SH-SY5Y (cell line): Measurements from ENCODE around the gene PPFIBP2.

ENCODE experiments used
- GATA2 ChIP-seq: IDR thresholded peaks from 2 replicates; pipeline ENCODE4 v1.6.1; 2011; ENCODE audit warnings: mild to moderate bottlenecking, low read depth, low read length
- GATA3 ChIP-seq: IDR thresholded peaks from 2 replicates; pipeline ENCODE4 v1.6.1; 2011; ENCODE audit warnings: low read depth, mild to moderate bottlenecking, low read length, moderate library complexity

PPFIBP2 gene

DNA sequence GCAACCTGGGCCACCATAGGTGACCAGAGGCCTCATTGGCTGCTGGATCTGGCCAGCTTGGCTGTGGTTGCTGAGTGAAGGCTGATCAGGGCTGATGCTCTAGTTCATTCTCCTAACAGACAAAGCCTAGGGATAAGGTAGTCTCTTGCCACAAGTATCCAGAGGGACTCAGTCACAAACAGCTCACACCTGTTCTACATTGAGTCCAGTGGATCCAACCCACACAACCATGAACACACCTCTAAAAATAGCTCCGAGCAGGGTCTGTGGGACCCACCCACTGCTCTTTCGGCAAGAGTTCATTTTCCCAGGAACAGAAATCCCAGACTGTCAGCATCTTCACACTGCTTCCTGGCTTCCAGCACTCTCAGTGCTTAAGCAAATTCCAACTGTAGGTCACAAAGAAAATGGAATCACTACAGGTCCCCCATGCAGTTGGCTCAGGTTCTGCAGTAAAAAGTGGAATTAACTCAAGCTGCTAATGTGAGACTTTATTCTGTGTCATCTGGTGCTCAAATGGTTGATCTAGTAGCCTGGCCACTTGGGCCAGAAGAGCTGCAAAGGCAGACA is 67.3 kb downstream of the PPFIBP2 start:
- TF ChIP-seq GATA3, result no peak
- TF ChIP-seq GATA2, result no peak

DNA sequence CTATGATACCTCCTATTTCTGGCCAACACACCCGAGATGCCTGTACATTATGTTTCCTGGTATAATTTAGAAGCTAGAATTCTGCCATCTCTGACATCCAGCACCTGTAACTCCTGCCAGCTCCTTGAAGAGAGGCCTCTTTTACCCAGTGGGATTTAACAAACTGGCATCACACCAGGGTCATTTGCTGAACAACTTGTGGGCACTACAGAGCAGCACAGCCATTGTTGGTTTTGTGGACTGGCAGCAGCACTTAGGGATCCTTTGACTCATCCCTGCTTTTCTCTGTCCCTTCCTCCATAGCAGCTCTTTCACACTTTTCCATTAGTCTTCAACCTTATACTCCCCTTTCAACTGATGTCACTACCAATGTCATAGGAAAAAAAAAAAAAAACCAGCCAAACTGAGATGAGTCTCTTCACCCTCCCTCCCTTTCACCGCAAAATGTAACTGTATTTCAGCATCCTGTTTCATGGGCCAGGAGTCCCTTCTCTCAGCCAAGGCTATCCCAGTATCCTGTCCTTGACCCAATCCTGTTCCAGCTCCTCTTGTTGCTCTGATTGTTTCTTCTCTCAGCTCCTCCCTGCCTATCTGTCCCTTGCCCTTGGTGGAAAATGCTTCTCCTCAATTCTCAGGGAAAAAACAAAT is 68.7 kb downstream of the PPFIBP2 start:
- TF ChIP-seq GATA3 (no peak), GATA2 (no peak)

DNA sequence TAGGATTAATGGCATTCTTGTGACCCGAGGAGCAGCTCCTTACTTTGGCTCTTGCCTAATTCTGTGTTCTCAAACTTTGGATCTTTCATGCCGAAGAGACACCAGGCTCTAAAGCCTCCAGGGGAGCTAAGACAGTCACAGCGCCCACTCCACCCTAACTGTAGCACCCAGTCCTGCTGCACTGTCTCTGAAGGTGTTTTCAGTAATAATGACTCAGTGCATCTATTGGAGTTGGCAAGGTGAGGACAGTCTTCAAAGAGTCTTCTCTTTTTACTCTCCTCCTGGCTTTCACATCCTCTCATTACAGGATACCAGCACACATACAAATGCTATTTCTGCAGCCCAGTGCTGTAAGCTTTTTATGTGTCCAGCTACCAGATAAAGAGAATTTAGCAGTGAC is 69.4 kb downstream of the PPFIBP2 start:
- TF ChIP-seq GATA2 (no peak), GATA3 (no peak)

DNA sequence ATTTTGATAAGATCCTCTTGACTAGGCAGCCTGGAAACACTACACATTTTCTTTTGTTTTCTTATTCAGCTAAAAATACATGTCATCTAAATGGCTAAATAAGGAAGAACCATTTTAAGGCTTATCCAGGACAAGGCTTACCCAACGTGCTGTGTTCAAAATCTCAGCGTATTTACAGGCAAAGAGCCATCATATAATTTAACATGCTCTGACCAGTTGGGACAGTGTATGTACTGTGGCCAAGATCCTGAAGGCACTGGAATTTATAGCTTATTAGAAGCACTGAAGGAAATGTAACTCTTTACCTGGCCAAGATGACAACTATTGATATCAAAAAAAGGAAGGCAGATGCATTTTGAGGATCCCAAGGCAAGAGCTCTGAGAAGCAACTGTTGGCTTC is 71.1 kb downstream of the PPFIBP2 start:
- no peak for TF ChIP-seq GATA3
- no peak for TF ChIP-seq GATA2

DNA sequence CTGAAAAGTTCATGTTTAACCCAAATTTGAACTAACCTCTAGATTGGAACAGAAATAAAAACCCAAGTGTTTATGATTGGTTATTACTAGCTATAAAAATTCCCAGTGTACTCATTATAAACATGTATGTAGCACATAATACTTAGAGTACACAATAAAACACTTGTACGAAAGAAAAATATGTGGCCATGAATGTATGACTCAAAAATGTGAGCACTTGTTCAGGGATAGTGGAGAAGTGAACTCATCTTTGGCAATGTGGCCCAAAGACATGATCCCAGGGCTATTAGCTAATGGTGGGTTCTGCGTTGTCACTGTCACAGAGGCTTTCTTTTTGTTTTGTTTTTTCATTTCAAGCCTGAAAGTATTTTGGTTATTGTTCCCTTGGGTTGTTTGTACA is 72.0 kb downstream of the PPFIBP2 start:
- TF ChIP-seq GATA3 (no peak), GATA2 (no peak)

DNA sequence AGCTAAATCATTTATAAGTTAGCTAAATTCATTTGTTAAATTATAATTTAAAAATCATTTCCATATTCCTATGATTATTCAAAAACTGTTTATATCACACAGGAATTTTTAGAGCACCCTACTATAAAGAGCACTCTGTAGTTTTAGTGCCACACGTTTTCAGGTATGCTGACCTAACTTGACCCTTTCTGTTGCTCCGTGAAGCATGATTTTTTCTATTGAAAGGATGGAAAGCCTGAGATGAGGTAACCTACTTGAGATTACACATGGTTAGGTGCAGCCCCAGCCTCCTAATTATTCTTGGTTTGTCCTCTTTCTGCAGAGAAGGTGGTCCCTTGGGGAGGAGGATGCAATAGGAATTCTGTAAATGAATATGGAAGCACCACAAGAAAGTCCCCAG is 72.6 kb downstream of the PPFIBP2 start:
- TF ChIP-seq GATA3, result no peak
- no peak for TF ChIP-seq GATA2

DNA sequence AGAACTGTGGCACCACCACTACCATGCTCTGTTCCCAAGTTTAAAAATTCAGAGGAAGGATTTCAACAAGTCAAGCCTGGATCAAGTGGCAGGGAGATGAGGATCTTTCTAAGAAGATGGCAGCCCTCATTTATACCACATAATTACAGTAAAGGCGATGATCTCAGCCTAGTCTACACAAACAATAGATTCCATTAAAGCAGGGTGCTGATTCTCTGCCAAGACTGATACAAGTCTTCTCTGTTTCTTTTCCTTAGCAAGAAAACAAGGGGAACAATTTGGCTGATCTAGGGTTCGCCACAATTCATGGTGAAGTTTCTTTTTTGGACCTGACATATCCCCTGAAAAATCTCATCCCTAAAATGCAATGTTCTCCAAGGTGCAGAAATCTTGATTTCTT is 73.9 kb downstream of the PPFIBP2 start:
- TF ChIP-seq GATA3, result no peak
- TF ChIP-seq GATA2, result no peak

DNA sequence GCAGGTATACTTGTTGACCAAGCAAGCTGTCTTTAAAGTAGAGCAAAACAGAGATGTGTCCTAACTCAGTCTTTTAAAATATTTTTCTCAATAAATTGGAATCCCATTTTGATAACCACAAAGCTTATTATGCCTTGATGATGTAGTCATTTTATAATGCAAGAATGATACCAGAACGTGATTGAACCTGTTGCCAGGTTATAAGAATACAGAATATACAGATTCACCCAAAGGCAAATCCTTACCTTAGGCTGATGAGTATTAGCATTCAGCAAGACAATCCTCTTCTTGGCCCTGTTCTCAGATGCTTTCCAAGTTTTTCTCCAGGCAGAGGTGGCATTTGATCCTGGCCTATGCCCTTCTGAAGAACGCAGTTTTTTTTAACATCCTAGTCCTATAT is 76.1 kb downstream of the PPFIBP2 start:
- TF ChIP-seq GATA3 (no peak), GATA2 (no peak)

DNA sequence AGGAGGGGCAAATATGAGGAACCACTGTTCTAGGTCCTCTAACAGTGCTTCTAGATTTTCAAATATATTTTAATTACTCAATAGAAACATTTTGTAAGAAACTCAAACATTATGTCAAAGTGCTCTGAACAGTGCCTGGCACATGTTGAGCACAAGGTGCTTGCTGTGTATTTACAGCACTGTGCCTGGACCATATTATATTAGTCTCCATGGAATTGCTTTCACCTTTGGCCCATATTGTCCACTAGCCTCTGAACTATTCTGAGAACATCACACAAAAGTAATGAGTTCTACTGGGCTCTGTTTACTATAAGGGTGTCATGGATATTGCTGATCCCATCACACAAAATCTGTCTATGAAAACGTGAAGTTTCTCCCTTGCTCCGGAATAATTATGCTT is 76.7 kb downstream of the PPFIBP2 start:
- TF ChIP-seq GATA3, result no peak
- no peak for TF ChIP-seq GATA2

DNA sequence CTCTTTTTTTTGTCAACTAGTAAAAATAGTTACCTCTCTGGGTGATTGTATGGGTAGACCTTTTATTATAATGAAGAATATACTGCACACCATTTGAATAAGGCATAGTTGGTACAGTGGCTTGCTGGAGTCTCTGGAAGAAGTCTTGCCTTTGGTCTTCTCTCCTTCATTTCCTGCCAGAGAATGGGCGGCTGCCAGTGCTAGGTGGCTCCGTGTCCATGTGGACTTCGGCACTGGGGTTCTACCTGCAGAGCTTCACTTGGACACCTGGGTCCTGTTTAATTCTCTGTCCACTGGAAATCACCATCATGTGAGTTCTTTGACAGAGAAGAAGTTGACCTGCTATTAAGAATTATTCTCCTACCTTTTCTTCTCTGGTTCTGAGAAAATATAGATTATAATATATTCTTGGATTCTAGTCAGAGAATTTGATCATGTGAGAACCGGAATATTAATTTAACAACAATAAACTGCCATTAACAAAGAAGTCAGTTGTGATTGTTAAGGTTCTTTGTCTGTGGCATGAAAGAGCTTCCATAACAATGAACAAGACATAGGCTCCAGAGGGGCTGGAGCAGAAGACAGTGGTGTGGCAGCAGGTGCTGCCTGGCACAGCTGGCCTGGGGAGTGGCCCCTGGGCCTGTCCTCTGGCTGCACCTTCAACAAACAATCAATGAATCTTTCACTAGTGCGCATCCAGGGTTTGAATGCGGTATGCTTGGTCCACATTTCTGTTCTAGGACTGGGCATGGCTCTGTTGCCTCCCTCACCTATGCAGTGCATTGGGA is 77.5 kb downstream of the PPFIBP2 start:
- TF ChIP-seq GATA2, result no peak
- TF ChIP-seq GATA3, result no peak

DNA sequence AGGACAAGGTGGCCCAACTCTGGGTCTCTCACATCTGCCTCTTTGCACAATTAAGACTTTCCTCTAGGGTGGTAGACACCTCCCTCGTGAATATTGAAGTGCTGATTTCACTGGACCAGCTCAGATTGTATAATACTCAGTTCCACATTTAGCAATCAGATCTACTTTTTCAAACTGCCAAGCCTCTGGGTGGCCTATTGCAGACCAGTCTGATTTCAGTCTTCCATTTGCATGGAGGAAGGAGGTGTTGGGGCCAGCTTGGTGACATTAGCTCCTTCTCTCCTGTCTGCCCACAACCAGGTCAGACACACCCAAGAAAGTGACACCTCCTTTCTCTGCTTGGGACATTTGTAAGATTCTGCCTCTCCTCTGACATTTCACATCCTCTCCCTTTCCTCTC is 78.2 kb downstream of the PPFIBP2 start:
- TF ChIP-seq GATA2 (no peak), GATA3 (no peak)

DNA sequence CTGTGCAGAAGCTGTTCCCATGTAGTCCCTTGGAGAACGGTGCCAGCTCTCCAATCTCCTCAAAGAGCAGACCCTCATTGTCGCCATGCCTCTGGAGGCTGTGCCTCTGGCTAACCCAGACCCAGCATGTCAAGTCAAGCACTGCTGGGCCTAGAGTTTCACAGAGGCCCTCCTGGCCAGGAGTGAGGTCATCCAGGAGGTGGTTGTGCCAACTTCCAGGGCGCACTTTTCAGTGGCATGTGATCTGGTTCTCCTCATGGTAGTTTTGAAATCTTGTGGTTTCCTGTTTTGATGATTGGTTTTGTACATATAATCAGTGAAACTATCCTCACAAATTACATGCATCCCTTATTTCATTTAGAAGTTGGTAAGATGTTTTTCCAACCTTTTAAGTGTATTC is 78.9 kb downstream of the PPFIBP2 start:
- TF ChIP-seq GATA2 (no peak), GATA3 (no peak)

DNA sequence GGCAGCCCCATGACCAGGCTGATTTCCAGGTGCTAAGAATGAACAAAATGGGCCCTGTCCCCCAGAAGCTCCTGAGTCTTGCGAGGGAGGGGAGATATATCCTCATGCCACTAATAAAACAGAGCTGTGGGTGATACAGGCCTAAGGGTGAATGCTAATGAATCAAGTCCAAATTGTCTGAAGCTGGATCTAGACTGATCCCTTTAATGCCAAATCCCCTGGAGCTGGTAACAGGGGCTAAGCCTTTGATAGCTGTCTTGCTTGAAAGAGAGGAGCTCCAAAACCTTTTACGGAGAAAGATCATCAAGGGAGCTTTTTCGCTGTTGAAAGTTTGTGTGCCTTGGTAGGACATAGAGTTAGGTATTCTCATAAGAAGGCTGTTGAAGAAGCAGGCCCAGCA is 79.7 kb downstream of the PPFIBP2 start:
- TF ChIP-seq GATA2 (no peak), GATA3 (no peak)

DNA sequence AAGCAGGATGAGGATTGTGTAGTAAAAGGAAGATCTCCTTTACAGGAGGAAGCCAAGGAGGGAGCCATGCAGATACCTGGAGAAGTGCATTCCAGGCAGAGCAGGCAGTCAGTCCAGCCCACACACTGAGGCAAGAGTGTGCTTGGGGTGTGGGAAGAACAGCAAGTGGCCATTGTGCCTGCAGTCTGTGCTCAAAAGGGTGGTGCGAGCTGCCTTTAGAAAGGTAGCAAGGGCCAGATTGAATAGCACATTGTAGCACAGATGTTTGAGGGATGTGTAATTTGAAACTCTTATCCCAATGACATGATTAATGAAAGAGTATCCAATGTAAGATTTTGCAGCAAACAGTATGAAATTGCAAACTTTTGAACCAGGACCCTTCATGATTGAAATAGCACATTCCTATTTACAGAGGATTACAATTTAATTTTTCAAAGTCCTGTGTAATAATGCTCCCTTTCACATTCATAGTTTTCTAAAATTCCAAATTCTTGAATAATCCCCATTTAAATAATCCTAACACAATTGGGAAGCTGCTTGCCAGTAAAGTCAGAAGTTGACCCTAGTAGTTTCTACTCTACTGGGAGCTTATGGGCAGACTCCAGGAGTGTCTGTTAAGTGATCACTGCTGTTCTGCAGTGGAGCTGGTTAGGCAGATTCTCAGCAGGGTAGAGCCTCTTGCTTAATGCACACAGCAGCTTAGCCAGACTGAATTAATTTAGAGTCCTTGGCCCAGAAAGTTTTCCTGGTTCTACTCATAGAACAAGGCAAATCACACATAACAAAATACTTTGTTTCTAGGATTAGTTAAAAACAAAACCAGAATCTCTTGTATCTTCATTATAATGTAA is 81.4 kb downstream of the PPFIBP2 start:
- TF ChIP-seq GATA3 (no peak), GATA2 (no peak)

DNA sequence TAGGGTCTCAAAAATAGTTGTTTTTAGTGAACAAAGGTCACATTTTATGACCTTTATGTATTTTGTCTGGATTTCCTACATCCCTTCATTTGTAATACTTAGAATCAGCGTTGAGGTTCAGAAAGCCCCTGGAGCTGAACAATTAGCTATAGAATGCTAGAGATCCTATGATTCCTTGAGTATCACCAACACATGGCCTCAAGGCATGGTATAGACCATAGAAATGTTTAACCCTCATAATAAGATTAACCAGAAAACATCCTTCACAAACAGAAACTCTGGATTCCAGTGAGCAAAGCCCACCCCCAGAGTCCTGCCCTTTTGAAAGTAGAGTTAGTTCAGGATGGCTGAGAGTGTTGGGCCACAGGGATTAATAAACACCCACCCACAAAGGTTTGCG is 82.2 kb downstream of the PPFIBP2 start:
- TF ChIP-seq GATA2, result no peak
